ENCODE measurements around the gene TRIM54. TPM values are rescaled to one million over a fixed set of nuclear protein-coding genes. Genes with fewer than 3 reads are reported as not detected.
A peak's percentile ranks its signal among the peaks of the same experiment; 100 is the strongest.

The TRIM54 gene, protein sequence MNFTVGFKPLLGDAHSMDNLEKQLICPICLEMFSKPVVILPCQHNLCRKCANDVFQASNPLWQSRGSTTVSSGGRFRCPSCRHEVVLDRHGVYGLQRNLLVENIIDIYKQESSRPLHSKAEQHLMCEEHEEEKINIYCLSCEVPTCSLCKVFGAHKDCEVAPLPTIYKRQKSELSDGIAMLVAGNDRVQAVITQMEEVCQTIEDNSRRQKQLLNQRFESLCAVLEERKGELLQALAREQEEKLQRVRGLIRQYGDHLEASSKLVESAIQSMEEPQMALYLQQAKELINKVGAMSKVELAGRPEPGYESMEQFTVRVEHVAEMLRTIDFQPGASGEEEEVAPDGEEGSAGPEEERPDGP
- total RNA-seq (2014; rRNA removed; shearing (Covaris generic)), result 0.10 TPM in 1 of 2 replicates, not detected in the other

DNA sequence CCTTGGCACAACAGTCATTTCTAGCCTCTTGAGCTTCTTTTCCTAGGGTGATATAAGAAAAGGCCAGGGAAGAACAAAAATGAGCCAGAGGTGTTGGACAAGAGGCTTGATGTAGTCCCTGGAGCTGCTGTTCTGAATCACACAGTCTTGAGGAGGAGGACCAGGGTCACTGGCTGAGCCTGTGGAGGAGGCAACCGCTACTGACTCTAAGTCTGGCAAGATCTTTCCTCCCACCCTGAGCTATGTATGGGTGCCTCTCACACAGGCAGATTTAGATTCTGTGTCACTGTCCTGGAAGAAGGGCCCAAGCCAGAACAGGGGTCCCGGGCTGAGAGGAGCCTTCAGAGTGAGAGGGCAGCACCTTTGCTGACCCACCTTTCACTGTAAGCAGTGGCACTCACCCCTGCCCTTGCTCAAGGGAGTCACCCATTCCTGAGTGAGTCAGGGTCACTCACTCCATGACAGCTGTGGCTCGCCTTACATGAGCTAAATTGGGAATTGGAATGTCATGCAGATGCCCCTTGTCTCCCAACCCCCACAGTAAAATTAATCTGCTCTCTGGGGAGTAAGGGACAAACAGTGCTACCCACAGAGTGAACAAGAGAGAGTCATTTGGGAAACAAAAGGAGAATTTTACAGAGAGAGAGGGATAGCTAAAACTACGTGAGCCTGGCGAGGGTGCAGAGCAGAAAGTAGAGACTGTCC, at the start of gene TRIM54:
TRIM54 (plus strand) TSS at position 575 of the 705 bp plus-strand sequence. CDS start 303 bp downstream, outside the sequence.
- no peak for DNase-seq (ENCODE audit: low read depth)

DNA sequence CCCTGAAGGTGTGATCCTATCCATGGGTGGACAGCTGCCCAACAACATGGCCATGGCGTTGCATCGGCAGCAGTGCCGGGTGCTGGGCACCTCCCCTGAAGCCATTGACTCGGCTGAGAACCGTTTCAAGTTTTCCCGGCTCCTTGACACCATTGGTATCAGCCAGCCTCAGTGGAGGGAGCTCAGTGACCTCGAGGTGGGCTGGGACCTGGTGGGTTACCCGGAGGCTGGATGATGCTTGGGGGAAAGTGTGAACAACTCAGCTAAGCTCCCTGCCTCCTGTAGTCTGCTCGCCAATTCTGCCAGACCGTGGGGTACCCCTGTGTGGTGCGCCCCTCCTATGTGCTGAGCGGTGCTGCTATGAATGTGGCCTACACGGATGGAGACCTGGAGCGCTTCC, 48.9 kb upstream of the TRIM54 start:
- DNase-seq (ENCODE audit: low read depth), result no peak

DNA sequence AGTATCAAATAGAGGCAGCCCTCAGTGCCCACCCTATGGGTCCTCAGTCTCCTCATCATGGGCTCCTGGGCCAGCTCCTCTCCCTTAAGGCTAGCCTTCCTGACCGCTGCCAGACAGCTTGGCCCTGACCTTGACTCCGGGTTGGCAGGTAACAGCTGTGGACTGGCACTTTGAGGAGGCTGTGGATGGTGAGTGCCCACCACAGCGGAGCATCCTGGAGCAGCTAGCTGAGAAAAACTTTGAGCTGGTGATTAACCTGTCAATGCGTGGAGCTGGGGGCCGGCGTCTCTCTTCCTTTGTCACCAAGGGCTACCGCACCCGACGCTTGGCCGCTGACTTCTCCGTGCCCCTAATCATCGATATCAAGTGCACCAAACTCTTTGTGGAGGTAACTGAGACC, 46.1 kb upstream of the TRIM54 start:
- DNase-seq (ENCODE audit: low read depth), result no peak

DNA sequence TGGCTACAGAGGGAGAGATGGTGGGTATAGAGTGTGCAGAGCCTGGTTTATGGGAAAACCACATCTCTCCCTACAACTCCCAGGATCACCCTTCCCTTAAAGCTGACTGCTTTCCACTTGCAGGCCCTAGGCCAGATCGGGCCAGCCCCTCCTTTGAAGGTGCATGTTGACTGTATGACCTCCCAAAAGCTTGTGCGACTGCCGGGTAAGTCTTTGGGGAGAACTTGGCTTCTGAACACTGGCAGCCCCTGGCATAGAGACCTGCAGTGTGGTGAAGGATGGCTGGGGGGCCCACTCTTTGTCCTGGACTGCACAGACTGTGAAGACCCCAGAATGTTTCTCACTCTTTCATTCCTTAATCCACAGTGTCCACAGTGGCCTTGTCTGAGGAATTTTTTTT, 45.6 kb upstream of the TRIM54 start:
- DNase-seq (ENCODE audit: low read depth), result no peak

DNA sequence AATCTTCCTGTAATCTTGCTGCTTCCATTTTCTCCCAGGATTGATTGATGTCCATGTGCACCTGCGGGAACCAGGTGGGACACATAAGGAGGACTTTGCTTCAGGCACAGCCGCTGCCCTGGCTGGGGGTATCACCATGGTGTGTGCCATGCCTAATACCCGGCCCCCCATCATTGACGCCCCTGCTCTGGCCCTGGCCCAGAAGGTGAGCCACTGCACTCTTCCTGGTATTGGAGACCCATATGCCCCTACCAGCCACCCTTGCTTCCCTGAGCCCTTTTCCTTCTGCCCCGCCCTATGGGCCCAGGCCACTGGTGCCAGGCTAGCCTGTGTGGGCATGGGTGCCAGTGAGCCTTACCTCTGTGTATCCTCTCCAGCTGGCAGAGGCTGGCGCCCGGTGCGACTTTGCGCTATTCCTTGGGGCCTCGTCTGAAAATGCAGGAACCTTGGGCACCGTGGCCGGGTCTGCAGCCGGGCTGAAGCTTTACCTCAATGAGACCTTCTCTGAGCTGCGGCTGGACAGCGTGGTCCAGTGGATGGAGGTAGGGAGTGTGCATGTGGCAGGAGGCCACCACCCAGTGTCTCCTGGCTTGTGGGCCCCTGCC, 44.8 kb upstream of the TRIM54 start:
- no peak for DNase-seq (ENCODE audit: low read depth)

DNA sequence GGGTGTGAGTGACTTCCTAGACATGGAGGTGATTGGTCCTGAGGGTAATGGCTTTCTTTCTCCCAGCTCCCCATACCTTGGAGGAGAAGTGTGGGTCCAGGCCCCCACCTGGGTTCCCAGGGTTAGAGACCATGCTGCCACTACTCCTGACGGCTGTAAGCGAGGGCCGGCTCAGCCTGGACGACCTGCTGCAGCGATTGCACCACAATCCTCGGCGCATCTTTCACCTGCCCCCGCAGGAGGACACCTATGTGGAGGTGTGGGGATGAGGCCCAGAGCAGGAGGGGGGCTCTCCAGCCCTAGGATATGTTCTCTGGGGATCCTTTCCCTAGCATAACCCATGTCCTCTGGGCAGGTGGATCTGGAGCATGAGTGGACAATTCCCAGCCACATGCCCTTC, 43.3 kb upstream of the TRIM54 start:
- no peak for DNase-seq (ENCODE audit: low read depth)

DNA sequence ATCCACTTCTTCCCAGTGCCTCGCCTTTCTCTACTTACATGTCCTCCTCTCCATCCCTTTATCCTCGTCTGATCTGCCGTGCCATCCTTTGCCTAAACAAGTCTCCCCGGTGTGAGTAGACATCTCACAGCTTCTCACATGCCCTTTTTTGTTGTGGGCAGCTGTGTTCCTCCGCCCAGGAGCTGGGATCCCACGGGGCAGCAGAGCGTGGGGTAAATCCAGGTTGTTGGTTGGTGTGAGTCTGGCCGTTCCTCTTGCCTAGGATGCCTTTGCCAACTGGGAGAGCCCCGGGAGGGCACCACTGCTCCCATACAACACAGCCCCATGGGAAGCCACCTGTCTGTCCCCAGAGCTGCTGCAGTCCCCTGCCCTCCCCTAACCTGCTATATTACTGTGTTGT, 41.8 kb upstream of the TRIM54 start:
- no peak for DNase-seq (ENCODE audit: low read depth)

DNA sequence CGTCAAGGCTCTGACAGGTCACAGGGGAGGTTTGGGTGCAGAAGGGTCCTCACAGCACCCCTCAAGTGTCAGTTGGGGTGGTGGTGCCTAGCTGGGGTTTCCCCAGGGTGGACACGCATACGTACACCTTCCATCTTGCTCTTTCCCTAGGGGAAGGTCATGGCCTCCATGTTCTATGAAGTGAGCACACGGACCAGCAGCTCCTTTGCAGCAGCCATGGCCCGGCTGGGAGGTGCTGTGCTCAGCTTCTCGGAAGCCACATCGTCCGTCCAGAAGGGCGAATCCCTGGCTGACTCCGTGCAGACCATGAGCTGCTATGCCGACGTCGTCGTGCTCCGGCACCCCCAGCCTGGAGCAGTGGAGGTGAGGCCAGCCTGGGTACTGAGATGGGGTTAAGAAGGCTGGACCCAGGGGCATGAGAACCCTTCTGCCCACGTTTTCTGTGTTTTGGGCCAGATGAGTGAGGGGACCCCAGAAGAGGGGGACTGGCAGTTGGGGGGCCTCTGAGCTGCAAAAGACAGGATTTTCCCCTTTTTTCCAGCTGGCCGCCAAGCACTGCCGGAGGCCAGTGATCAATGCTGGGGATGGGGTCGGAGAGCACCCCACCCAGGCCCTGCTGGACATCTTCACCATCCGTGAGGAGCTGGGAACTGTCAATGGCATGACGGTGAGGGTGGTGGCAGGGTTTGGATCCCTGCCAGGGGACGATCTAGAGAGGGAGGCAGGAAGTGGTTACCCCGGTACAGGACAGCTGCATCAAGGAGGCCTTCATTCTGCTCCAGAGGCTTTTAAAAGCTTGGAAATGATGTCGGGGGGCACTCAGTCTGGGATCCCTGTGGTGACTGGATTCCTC, 40.2 kb upstream of the TRIM54 start:
- no peak for DNase-seq (ENCODE audit: low read depth)

DNA sequence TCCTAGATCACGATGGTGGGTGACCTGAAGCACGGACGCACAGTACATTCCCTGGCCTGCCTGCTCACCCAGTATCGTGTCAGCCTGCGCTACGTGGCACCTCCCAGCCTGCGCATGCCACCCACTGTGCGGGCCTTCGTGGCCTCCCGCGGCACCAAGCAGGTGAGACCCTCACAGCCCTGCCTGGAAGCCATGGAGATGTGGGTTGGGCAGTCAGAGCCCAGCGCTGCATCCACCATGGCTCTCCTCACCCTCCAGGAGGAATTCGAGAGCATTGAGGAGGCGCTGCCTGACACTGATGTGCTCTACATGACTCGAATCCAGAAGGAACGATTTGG, 39.6 kb upstream of the TRIM54 start:
- DNase-seq (ENCODE audit: low read depth), result no peak

DNA sequence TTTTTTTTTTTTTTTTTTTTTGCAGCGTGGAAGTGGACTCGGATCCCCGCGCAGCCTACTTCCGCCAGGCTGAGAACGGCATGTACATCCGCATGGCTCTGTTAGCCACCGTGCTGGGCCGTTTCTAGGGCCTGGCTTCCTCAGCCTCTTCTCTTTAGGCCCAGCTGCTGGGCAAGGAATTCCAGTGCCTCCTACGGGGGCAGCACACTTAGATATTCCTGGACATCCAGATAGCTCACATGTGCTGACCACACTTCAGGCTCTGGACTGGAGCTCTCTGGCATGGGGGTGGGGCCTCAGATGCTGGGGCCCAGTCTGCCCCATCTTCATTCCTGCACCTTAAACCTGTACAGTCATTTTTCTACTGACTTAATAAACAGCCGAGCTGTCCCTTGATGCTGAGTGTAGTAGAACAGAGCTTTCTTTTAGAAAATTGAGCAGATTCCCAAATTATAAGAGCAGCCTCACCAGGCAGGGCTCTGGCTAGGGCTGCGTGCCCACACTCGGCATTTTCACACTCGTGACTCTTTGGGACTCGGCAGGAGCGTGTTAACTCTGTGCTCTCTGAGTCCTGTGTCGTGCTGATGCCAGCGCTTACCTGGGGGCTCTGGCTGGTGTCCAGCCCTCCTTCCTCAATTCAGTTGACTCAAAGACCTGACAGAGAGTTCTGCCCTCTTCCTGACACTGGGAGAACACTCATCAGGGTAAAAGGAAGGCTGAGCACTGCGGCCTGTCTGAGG, 38.7 kb upstream of the TRIM54 start:
- no peak for DNase-seq (ENCODE audit: low read depth)

DNA sequence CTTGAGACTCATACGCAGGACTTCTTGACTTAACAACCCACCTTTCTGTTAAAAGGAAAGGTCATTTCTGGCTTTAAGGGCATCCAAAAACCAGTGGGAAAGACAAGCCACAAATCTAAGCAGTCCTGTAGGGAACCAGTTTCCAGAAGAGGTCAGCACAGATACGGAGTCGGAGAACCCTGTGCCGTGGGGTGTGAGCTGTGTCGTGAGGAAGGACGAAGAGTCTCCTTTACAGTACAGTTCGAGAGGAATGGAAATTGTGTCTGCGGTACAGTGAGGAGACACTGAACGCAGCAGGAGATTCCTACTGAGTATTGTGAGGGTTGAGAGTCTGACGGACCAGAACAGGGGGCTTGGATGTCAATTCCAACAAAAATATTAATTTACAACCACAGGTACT, 37.1 kb upstream of the TRIM54 start:
- DNase-seq (ENCODE audit: low read depth), result no peak

DNA sequence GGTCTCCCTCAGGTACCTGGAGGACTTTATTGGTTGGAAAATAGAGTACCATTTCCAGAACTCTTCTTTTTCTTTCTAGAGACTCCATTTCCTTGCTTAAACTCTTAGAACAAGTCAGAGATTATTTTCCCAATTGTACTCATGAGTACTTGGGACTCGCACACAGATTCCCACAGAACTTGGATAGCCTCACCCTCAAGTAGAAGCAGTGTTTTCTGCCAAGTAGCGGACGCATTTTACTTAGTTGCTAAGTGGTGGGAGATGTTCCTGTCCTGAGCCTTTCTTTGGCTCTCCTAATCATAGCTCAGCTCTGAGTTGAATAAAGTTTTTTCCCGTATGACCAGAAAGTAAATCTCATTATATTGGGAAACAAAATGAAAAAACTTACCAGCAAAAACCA, 36.6 kb upstream of the TRIM54 start:
- DNase-seq (ENCODE audit: low read depth), result no peak

DNA sequence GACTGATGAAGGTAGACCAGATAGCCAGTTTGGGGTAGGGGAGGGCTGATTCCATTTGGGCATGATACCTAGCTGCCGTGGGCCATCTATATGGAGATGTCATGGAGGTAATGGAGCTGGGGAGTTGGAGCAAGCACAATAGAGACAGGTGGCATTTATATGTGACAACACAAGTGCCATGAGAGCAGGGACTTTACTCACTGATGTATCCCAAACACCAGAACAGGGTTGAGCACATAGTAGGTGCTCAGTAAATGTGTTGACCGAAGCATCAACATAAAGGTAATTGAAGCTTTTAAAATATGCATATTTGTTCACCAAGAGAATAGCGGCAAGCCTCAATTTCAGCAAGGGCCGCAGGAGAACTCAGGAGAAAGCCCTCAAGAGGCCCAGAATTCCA, 34.3 kb upstream of the TRIM54 start:
- DNase-seq (ENCODE audit: low read depth), result no peak

DNA sequence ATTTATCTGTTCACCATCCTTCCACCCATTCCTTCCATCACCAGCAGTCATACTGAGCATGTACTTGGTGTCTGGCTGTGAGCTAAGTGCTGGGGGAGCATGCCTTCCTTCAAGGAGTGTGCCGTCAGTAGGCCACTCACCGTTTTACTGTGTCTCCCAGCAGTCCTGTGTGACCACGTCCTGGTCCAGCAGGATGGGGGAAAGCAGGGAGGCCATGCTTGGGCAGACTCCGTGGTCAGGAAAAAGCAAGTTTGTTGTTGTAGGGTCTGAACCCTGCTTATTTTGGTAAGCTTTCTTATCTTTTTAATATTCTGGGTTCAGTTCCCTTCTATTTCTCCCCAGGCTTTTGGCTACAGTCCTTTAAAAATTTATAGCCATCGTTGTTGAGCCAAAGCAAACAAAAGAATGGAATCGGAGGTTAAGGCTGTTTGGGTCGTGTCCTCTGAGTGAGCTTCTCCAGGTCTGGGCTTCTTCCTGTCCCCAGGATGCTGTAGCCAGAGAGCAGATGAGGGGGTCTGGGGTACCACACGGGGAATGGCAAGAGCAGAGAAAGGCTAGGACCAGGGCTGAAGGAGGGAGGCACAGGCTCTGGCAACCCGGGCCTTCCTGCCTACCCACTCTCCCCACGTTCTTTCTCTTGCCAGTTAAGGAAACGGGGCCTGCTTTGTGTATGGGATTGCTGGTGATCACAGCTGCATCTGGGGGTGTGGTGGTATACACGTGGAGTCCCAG, 32.9 kb upstream of the TRIM54 start:
- DNase-seq (ENCODE audit: low read depth), result peak; percentile 23

DNA sequence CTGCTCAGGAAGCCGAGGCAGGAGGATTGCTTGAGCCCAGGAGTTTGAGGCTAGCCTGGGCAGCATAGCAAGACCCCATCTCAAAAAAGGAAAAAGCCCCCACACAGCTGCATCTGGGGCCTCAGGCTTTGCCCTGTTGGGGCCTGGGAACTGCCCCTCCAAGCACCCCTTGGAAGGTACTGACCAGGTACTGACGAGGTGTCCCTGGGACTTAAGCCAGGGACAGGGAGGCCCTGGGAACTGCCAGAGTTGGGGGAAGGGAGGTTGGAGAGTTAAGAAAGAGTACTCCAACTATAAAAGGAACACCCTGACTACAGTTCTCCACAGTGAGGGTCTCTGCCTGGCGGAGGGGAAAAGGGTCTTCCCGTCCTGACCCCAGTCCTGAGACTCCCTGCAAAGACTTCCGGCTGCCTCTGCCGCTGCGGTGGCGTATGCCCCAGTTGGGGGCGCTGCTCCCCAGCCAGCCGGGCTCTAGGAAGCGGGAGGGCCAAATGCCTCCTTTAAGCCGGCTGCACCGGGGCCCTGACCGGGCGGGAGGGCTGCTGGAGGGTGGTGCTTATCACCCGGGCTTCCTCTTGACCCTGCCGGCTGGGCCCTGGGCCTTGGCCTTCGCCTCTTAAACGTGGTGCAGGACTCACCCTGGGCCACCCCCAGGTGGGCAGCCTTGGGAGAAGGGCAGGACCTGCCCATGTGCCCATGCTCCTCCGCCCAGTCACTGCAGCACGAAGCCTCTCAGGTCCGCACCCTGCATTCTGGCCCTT, 32.2 kb upstream of the TRIM54 start:
- peak; percentile 22 for DNase-seq (ENCODE audit: low read depth)

DNA sequence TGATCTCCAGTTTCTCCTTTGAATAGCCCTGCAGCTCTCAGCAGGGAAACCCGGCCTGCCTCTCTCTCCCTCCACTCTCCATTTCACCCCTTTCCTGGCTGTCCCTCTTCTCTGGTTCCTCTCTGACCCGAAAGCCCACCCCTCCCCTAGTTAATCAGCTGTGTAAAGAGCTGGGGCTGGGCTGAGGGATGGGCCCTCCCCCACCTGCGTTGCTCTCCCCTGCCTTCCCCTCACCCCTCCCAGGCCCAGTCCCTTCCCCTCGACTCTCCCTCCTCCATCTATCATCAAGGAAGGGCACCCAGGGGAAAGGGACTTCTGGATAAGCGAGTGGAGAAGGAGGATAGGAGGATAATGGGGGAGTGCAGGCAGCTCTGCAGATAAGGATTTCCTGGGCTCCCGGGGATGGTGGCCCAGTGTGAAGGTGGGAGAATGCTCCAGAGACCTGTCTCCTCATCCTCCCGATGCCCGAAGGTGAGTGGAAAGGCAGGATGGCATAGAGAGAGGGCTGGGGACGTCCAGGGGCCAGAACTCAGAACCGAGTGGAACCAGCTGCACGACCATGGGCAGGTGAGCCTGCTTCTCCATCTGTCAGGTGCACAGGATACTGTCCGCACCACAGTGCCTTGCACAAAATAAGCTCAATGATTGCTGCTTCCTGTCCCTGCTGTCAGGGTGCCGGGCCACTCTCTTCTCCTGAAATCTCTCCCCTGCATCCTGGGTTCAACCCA, 31.4 kb upstream of the TRIM54 start:
- DNase-seq (ENCODE audit: low read depth), result no peak

DNA sequence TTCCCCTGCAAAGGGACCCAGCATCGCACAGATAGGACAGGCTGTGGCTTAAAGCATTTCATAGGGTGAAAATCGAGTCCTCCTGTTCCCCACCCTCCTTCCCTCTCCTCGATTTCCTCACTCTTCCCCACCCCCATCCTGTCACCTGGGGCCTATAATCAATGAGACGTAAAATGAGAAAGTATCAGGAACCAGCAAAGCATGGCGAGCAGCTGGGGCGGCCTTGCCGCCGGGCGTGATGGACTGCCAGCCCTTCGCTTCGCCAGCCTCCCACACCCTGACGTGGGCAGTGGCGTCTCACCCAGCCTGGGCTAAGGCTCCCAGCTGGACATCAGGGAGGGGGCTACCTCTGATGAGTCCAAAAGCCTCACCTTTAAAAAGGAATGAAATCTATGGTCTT, 30.5 kb upstream of the TRIM54 start:
- no peak for DNase-seq (ENCODE audit: low read depth)

DNA sequence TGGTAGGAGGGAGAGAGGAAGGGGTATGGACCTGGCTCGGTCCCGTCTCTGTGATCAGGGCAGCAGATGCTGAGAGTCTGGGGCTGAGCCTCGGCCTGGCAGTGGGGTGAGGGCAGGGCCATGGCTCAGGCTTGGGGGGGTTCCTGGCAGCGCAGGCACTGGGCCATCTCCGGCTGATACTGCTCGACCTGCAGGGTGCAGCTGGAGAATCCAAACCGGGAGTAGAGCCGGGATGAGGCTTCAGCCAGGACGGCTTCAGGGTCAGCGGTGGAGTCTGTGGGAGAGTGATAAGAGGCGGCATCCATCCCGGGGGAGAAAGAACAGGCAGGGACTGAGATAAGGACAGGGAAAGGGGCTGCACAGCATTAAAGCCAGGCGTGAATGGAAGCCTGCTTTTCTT, 27.0 kb upstream of the TRIM54 start:
- no peak for DNase-seq (ENCODE audit: low read depth)

DNA sequence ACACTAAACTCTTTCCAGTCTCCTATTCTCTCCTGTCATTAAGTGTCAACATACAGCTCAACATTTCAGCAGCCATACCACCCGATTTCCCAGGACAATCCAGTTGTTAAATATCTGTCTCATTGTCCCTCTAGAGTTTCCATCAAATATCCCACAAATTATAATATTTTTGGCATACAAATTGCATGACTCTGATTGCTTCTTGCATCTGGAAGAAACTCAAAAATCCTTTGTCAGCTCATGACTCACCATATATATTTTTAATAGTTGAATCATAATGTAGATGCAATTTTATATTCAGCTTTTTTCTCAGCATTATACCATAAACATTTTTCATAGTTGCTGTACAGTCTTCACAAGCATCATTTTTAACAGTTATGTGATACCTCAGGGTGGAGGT, 26.6 kb upstream of the TRIM54 start:
- DNase-seq (ENCODE audit: low read depth), result no peak

Measured in RPMI7951 (cell line).